Loucy (cell line): ENCODE measurements around the gene FKBP1B.

Experiments used
- H2AFZ ChIP-seq: fragments of 200-600 bp; sonication (generic); 2 replicates; pipeline ENCODE4 v1.6.0; 2016; ENCODE audit warnings: antibody characterized with exemption, mild to moderate bottlenecking, low read length, moderate library complexity
- H3F3A ChIP-seq: fragments of 200-600 bp; 2 replicates; pipeline ENCODE4 v1.6.0; 2016; ENCODE audit warnings: antibody characterized with exemption, low read depth, mild to moderate bottlenecking
- H3K27me3 ChIP-seq: fragments of 200-600 bp; sonication (generic); 2 replicates; pipeline ENCODE4 v1.6.1; 2014; ENCODE audit warnings: low read length, mild to moderate bottlenecking; ENCODE audit not compliant: insufficient read depth, poor library complexity, severe bottlenecking
- H3K36me3 ChIP-seq: fragments of 200-600 bp; sonication (generic); 2 replicates; pipeline ENCODE4 v1.6.1; 2016; ENCODE audit warnings: low read length; ENCODE audit not compliant: insufficient read depth
- H3K4me1 ChIP-seq: fragments of 200-600 bp; sonication (generic); 2 replicates; pipeline ENCODE4 v1.5.1; 2014; ENCODE audit warnings: low read length, mild to moderate bottlenecking; ENCODE audit not compliant: insufficient read depth, poor library complexity, severe bottlenecking
- H3K4me2 ChIP-seq: fragments of 200-600 bp; sonication (generic); 2 replicates; pipeline ENCODE4 v1.6.0; 2014; ENCODE audit warnings: antibody characterized with exemption, low read length, low read depth, mild to moderate bottlenecking; ENCODE audit not compliant: poor library complexity, severe bottlenecking
- H3K4me3 ChIP-seq: fragments of 200-600 bp; sonication (generic); 2 replicates; pipeline ENCODE4 v1.5.1; 2014; ENCODE audit warnings: low read length, mild to moderate bottlenecking, mixed read lengths; ENCODE audit not compliant: poor library complexity, severe bottlenecking
- H3K79me2 ChIP-seq: fragments of 200-600 bp; sonication (generic); 2 replicates; pipeline ENCODE4 v1.6.1; 2014; ENCODE audit warnings: low read length; ENCODE audit not compliant: insufficient read depth
- H3K9ac ChIP-seq: fragments of 200-600 bp; sonication (generic); 2 replicates; pipeline ENCODE4 v1.6.0; 2014; ENCODE audit warnings: mild to moderate bottlenecking, low read depth, low read length, moderate library complexity; ENCODE audit not compliant: poor library complexity, severe bottlenecking
- H3K9me2 ChIP-seq: fragments of 200-600 bp; sonication (generic); replicated peaks from 2 replicates; pipeline ENCODE4 v1.6.1; 2016; ENCODE audit warnings: low read depth, low read length, mixed read lengths
- H3K9me3 ChIP-seq: fragments of 200-600 bp; sonication (generic); 2 replicates; pipeline ENCODE4 v1.6.1; 2014; ENCODE audit warnings: mild to moderate bottlenecking, antibody characterized with exemption, low read length, low read depth; ENCODE audit not compliant: insufficient read depth
- H4K20me1 ChIP-seq: fragments of 200-600 bp; sonication (generic); 2 replicates; pipeline ENCODE4 v1.6.0; 2014; ENCODE audit warnings: antibody characterized with exemption, low read length, mild to moderate bottlenecking; ENCODE audit not compliant: insufficient read depth, poor library complexity, severe bottlenecking
- CTCF ChIP-seq: fragments of 200-600 bp; sonication (generic); conservative IDR thresholded peaks from 2 replicates; pipeline ENCODE4 v1.5.1; 2014; ENCODE audit warnings: mild to moderate bottlenecking, antibody characterized with exemption, low read length
- EZH2phosphoT487 ChIP-seq: fragments of 200-600 bp; IDR thresholded peaks from 2 replicates; pipeline ENCODE4 v1.6.1; 2018; ENCODE audit warnings: antibody characterized with exemption, mild to moderate bottlenecking, moderate library complexity, borderline replicate concordance

FKBP1B gene

GRCh38 chr2:24045511-24046508, 3.7 kb upstream of the FKBP1B start:
- no peaks in the 10 kb centered on the region for H4K20me1 ChIP-seq
- H3K36me3 ChIP-seq = no peaks in the 10 kb centered on the region
- TF ChIP-seq EZH2phosphoT487 (no peak), CTCF (no peak)
- H3K4me2 ChIP-seq = peak overlapping the region; percentile 95
- peak overlapping the region; percentile 84 for H3K9ac ChIP-seq
- peaks cover 21% of the 10 kb centered on the region for H3K4me1 ChIP-seq
- no peaks in the 10 kb centered on the region for H3K27me3 ChIP-seq
- peaks cover 19% of the 10 kb centered on the region for H3K79me2 ChIP-seq
- no peaks in the 10 kb centered on the region for H3K9me3 ChIP-seq
- no peaks in the 10 kb centered on the region for H3K9me2 ChIP-seq
- H2AFZ ChIP-seq = no peak overlapping the region
- no peaks in the 10 kb centered on the region for H3F3A ChIP-seq
- H3K4me3 ChIP-seq = peak overlapping the region; percentile 90

DNA sequence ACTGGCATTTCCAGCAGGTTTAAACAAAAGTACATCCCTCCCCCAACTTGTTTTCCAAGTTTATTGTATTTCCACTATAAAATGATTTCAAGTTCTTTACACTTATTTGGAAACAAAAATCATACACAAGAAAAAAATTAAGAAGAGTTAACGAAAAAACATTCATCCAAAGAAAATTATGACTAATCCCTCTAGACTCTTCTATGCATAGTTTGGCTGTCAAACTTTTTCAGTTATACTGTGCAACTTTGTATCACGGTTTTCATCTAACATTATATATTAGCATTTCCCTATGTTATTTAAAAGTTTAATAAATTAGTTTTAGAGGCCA, 3.0 kb upstream of the FKBP1B start:
- Histone ChIP-seq H3K27me3 (no peaks in the 10 kb centered on the region), H3K79me2 (peaks cover 19% of the 10 kb centered on the region), H3K4me3 (peak overlapping the region; percentile 90), H3K36me3 (no peaks in the 10 kb centered on the region), H3F3A (no peaks in the 10 kb centered on the region), H3K4me2 (peak overlapping the region; percentile 95), H2AFZ (peak overlapping the region; percentile 89), H3K9me2 (no peaks in the 10 kb centered on the region), H3K4me1 (peaks cover 21% of the 10 kb centered on the region), H4K20me1 (no peaks in the 10 kb centered on the region), H3K9ac (peak overlapping the region; percentile 84), H3K9me3 (no peaks in the 10 kb centered on the region)
- no peak for TF ChIP-seq CTCF
- no peak for TF ChIP-seq EZH2phosphoT487

GRCh38 chr2:24046930-24047702, 2.4 kb upstream of the FKBP1B start, which contains the start of gene WDCP:
WDCP (minus strand) TSS chr2:24047391; CDS start chr2:24039494, 7,897 bp downstream.
- H3K9me2 ChIP-seq = no peaks in the 10 kb centered on the region
- H3K27me3 ChIP-seq = no peaks in the 10 kb centered on the region
- no peaks in the 10 kb centered on the region for H3K36me3 ChIP-seq
- TF ChIP-seq CTCF = no peak
- TF ChIP-seq EZH2phosphoT487 = no peak
- H3F3A ChIP-seq = no peaks in the 10 kb centered on the region
- peak within 1 kb of the TSS; percentile 95 for H3K4me2 ChIP-seq
- H3K4me1 ChIP-seq = peaks cover 21% of the 10 kb centered on the region
- H3K4me3 ChIP-seq = peak within 1 kb of the TSS; percentile 90
- no peaks in the 10 kb centered on the region for H3K9me3 ChIP-seq
- peaks cover 19% of the 10 kb centered on the region for H3K79me2 ChIP-seq
- H3K9ac ChIP-seq = peak within 1 kb of the TSS; percentile 84
- no peaks in the 10 kb centered on the region for H4K20me1 ChIP-seq
- peak within 1 kb of the TSS; percentile 96 for H2AFZ ChIP-seq
